GM13976 (cell line): ENCODE results near the gene C11orf71.

Source experiments
- DNase-seq: peaks from one replicate; pipeline ENCODE4 v3.0.0; 2012; ENCODE audit warnings: low spot score
- CTCF ChIP-seq: IDR thresholded peaks from 2 replicates; pipeline ENCODE4 v1.5.1; 2012; ENCODE audit warnings: borderline replicate concordance, mild to moderate bottlenecking; ENCODE audit not compliant: insufficient read depth; ENCODE audit errors: extremely low read depth, missing control alignments, control extremely low read depth
- in situ Hi-C: fragments of 300-500 bp; cut with MboI; formaldehyde crosslinking; loops from one replicate; pipeline ENCODE4 v1.12.0; 2022; ENCODE audit warnings: low sequenced_read_pairs, mixed read lengths, inconsistent platforms; ENCODE audit not compliant: unreplicated experiment

The C11orf71 gene

GRCh38 chr11:114377612-114378267, 22.6 kb downstream of the C11orf71 start:
- no peak for DNase-seq
- no peak for TF ChIP-seq CTCF
- in situ Hi-C loops, result no loop called here

GRCh38 chr11:114375052-114375451, 25.3 kb downstream of the C11orf71 start:
- no peak for DNase-seq
- TF ChIP-seq CTCF, result no peak

GRCh38 chr11:114368918-114369680, 31.2 kb downstream of the C11orf71 start:
- in situ Hi-C loops, result no loop called here
- no peak for TF ChIP-seq CTCF
- no peak for DNase-seq

More at GRCh38 chr11:114375052-114375451, 25.3 kb downstream of the C11orf71 start:
- in situ Hi-C loops, result no loop called here

GRCh38 chr11:114367244-114367957, 32.9 kb downstream of the C11orf71 start:
- no peak for TF ChIP-seq CTCF
- DNase-seq, result no peak
- in situ Hi-C loops, result no loop called here

- in situ Hi-C loops, result no loop called here
- no peak for TF ChIP-seq CTCF
- no peak for DNase-seq
Measured at GRCh38 chr11:114366331-114367243, 33.7 kb downstream of the C11orf71 start.

GRCh38 chr11:114362958-114363357, 37.4 kb downstream of the C11orf71 start:
- no peak for DNase-seq
- TF ChIP-seq CTCF, result no peak
- in situ Hi-C loops, result no loop called here
